HCT116 (cell line): Measurements from ENCODE around the gene STUM. TPM values are rescaled to one million over a fixed set of nuclear protein-coding genes. Genes with fewer than 3 reads are reported as not detected.

Source experiments
- ATAC-seq: fragments of 200-7000 bp; cut with Tn5 transposase; 2 replicates; pipeline ENCODE4 v1.9.1; 2020; ENCODE audit warnings: mild to moderate bottlenecking, moderate library complexity
- BruUV-seq: library from RNA; stranded (reverse); fragments of 400-500 nt; replicated peaks from 2 replicates; lab custom pipeline; 2021; lab: Mats Ljungman, UMichigan
- CTCF ChIA-PET: fragments of 300-600 bp; sonication (Branson Sonifier 250); formaldehyde crosslinking; loops from one replicate; lab custom pipeline; 2021; ENCODE audit warnings: antibody characterized with exemption; lab: Charles Lee
- POLR2A ChIA-PET: fragments of 300-600, 350-600 bp; sonication (Branson Sonifier 250); formaldehyde crosslinking; loops from one replicate; lab custom pipeline; 2021; ENCODE audit warnings: antibody characterized with exemption; lab: Charles Lee
- RAD21 ChIA-PET, 2 experiments: fragments of 300-600 bp; sonication (Branson Sonifier 250); formaldehyde crosslinking; loops; one replicate each; lab custom pipeline; 2023; ENCODE audit warnings: low total read pairs in 2 of 2; ENCODE audit not compliant: uncharacterized antibody in 2 of 2, unreplicated experiment in 2 of 2, low non-redundant PET in 1 of 2; lab: Charles Lee
- DNase-seq: peaks from one replicate; pipeline ENCODE4 v3.0.0-alpha.2; 2010; ENCODE audit warnings: low read depth, low spot score
- H2AFZ ChIP-seq: fragments of 200-600 bp; shearing (Covaris generic), sonication (generic); 2 replicates; pipeline ENCODE4 v1.6.1; 2017; ENCODE audit warnings: low read depth, mixed run types, mixed read lengths, antibody characterized with exemption, low read length; ENCODE audit not compliant: poor library complexity, severe bottlenecking
- H3K27ac ChIP-seq: 2 replicates; pipeline ENCODE4 v1.5.1; 2012; ENCODE audit warnings: low read depth, low read length
- H3K27me3 ChIP-seq: fragments of 200-600 bp; sonication (generic); 2 replicates; pipeline ENCODE4 v1.6.1; 2016; ENCODE audit warnings: mixed run types, low read length, mixed read lengths; ENCODE audit not compliant: insufficient read depth
- H3K36me3 ChIP-seq, 2 experiments: fragments of 200-500 bp in 1 of 2; fragments of 200-600 bp in 1 of 2; sonication (Bioruptor generic) in 1 of 2; sonication (generic) in 1 of 2; 2 replicates each; pipeline versions ENCODE4 v1.5.1 to v1.6.1; 2014 to 2016; ENCODE audit warnings: low read length in 2 of 2, inconsistent platforms in 1 of 2, mixed read lengths in 1 of 2, mixed run types in 1 of 2; ENCODE audit not compliant: insufficient read depth in 2 of 2, control insufficient read depth in 1 of 2
- H3K4me1 ChIP-seq, 2 experiments: fragments of 200-600 bp in 1 of 2; sonication (generic) in 1 of 2; 2 replicates each; pipeline versions ENCODE4 v1.5.1 to v1.6.1; 2012 to 2017; ENCODE audit warnings: low read length in 2 of 2, inconsistent platforms in 1 of 2, mild to moderate bottlenecking in 1 of 2, mixed read lengths in 1 of 2, mixed run types in 1 of 2, moderate library complexity in 1 of 2; ENCODE audit not compliant: insufficient read depth in 2 of 2, control insufficient read depth in 1 of 2
- H3K4me2 ChIP-seq: fragments of 200-600 bp; sonication (generic); 2 replicates; pipeline ENCODE4 v1.6.1; 2017; ENCODE audit warnings: mixed run types, low read length, mixed read lengths
- H3K4me3 ChIP-seq, 2 experiments: fragments of 200-600 bp in 1 of 2; sonication (generic) in 1 of 2; replicated peaks in 1 of 2; 2 replicates each; pipeline ENCODE4 v1.5.1; 2011 to 2016; ENCODE audit warnings: low read length in 2 of 2, control low read depth in 1 of 2, low read depth in 1 of 2, mild to moderate bottlenecking in 1 of 2, mixed read lengths in 1 of 2, mixed run types in 1 of 2
- H3K79me2 ChIP-seq: fragments of 200-600 bp; sonication (generic); 2 replicates; pipeline ENCODE4 v1.6.1; 2017; ENCODE audit warnings: mild to moderate bottlenecking, mixed run types, low read length, moderate library complexity, mixed read lengths; ENCODE audit not compliant: insufficient read depth
- H3K9ac ChIP-seq: fragments of 200-600 bp; sonication (generic); 2 replicates; pipeline ENCODE4 v1.6.1; 2016; ENCODE audit warnings: low read length, mixed read lengths
- H3K9me2 ChIP-seq: fragments of 200-600 bp; sonication (generic), shearing (Covaris generic); 2 replicates; pipeline ENCODE4 v1.6.1; 2017; ENCODE audit warnings: mixed run types, mild to moderate bottlenecking, moderate library complexity; ENCODE audit not compliant: insufficient read depth
- H3K9me3 ChIP-seq, 2 experiments: fragments of 200-500 bp in 1 of 2; fragments of 200-600 bp in 1 of 2; sonication (Bioruptor generic) in 1 of 2; sonication (generic) in 1 of 2; 2 replicates each; pipeline ENCODE4 v1.6.1; 2014 to 2017; ENCODE audit warnings: low read length in 2 of 2, mixed read lengths in 2 of 2, inconsistent platforms in 1 of 2, low read depth in 1 of 2, mild to moderate bottlenecking in 1 of 2, mixed run types in 1 of 2, moderate library complexity in 1 of 2; ENCODE audit not compliant: control insufficient read depth in 1 of 2, insufficient read depth in 1 of 2
- H4K20me1 ChIP-seq: fragments of 200-600 bp; sonication (generic), shearing (Covaris generic); 2 replicates; pipeline ENCODE4 v1.6.1; 2017; ENCODE audit warnings: mixed run types, mild to moderate bottlenecking, moderate library complexity; ENCODE audit not compliant: insufficient read depth
- ATF3 ChIP-seq: IDR thresholded peaks from 2 replicates; pipeline ENCODE4 v1.6.1; 2012
- CBX3 ChIP-seq: IDR thresholded peaks from 2 replicates; pipeline ENCODE4 v1.6.1; 2012; ENCODE audit warnings: low read depth
- CEBPB ChIP-seq: IDR thresholded peaks from 2 replicates; pipeline ENCODE4 v1.6.1; 2012; ENCODE audit warnings: low read depth
- CTCF ChIP-seq, 3 experiments: fragments of 200-600 bp in 1 of 3; sonication (generic) in 1 of 3; IDR thresholded peaks in 2 of 3; conservative IDR thresholded peaks in 1 of 3; 2 replicates each; pipeline ENCODE4 v1.5.1; 2012 to 2017; ENCODE audit warnings: low read depth in 2 of 3, low read length in 2 of 3, antibody characterized with exemption in 1 of 3, borderline replicate concordance in 1 of 3, control low read depth in 1 of 3, mild to moderate bottlenecking in 1 of 3, mixed read lengths in 1 of 3, mixed run types in 1 of 3, moderate library complexity in 1 of 3; ENCODE audit not compliant: insufficient read depth in 1 of 3
- EZH2phosphoT487 ChIP-seq: fragments of 200-600 bp; IDR thresholded peaks from 2 replicates; pipeline ENCODE4 v1.6.1; 2018; ENCODE audit warnings: antibody characterized with exemption, borderline replicate concordance
- JUND ChIP-seq: IDR thresholded peaks from 2 replicates; pipeline ENCODE4 v1.6.1; 2012
- RAD21 ChIP-seq: IDR thresholded peaks from 2 replicates; pipeline ENCODE4 v1.6.1; 2012; ENCODE audit warnings: low read depth, mild to moderate bottlenecking
- TCF7L2 ChIP-seq: IDR thresholded peaks from 2 replicates; pipeline ENCODE4 v1.7.0; 2011; ENCODE audit warnings: borderline replicate concordance, inconsistent platforms; ENCODE audit not compliant: insufficient read depth, insufficient read length; ENCODE audit errors: extremely low read depth
- ZNF274 ChIP-seq: fragments of 200-500 bp; sonication (Bioruptor generic); IDR thresholded peaks from 2 replicates; pipeline ENCODE4 v1.6.1; 2014; ENCODE audit warnings: mild to moderate bottlenecking, low read depth, low read length, inconsistent platforms
- intact Hi-C: fragments of 100-400 bp; cut with micrococcal nuclease; formaldehyde crosslinking; loops from 2 replicates; pipeline ENCODE4 v1.10.0; 2022
- total RNA-seq: library from RNA; stranded (reverse); gene quantifications from one replicate; pipeline ENCODE4 v1.2.1, GENCODE V29; 2021; ENCODE audit not compliant: unreplicated experiment

STUM gene
- total RNA-seq, 1 experiment from 2014 or later = not detected

GRCh38 chr1:226627924-226628611 is 79.5 kb downstream of the STUM start:
- no peak overlapping the region for H2AFZ ChIP-seq
- RAD21 ChIA-PET = no interaction called here
- H3K79me2 ChIP-seq = no peaks in the 10 kb centered on the region
- DNase-seq (no peak), ATAC-seq (no peak)
- no peaks in the 10 kb centered on the region for H3K36me3 ChIP-seq
- H4K20me1 ChIP-seq = no peaks in the 10 kb centered on the region
- CTCF ChIA-PET = interaction anchor here (1.9 kb wide), 1 partner anchor 13 kb away, joined by 12 read pairs; no protein-coding TSS in a partner anchor
- no peak overlapping the region for H3K4me3 ChIP-seq
- BruUV-seq = no TSS peak
- H3K9me3 ChIP-seq = no peaks in the 10 kb centered on the region
- H3K27ac ChIP-seq = no peak overlapping the region
- no peak for TF ChIP-seq TCF7L2
- TF ChIP-seq ATF3 = no peak
- no peak for TF ChIP-seq JUND
- no peak for TF ChIP-seq CBX3
- no peak for TF ChIP-seq CEBPB
- no peak for TF ChIP-seq ZNF274
- no peak for TF ChIP-seq EZH2phosphoT487
- no peak for TF ChIP-seq CTCF (IDR thresholded peaks at IDR 0.05 in 2 of 3, conservative IDR thresholded peaks at IDR 0.05 in 1 of 3; ENCODE audit: borderline replicate concordance in 1 of 3, insufficient read depth in 1 of 3, low read depth in 2 of 3, low read length in 2 of 3)
- TF ChIP-seq RAD21 = no peak
- TF ChIP-seq, all 23 proteins: peak for 0
- Histone ChIP-seq H3K9ac (no peak overlapping the region), H3K27me3 (0 out of 2 replicates have a peak, but pooled peaks cover 3% of the 10 kb centered on the region), H3K9me2 (no peaks in the 10 kb centered on the region), H3K4me2 (no peak overlapping the region), H3K4me1 (peaks cover 0 to 3% of the 10 kb centered on the region in 2 experiments; a peak in 1 of 4 replicates)
- intact Hi-C loops = loop anchor here (2.0 kb wide), 1 partner anchor 809 kb away; no protein-coding TSS in a partner anchor
- POLR2A ChIA-PET = no interaction called here
